Measurements from ENCODE around the gene NEK8.
"Not testable (repeated sequence)": the region's sequence is repeated elsewhere in the genome, so short reads cannot be mapped to it uniquely, and the experiment has no call there.

Gene NEK8

GRCh38 chr17:28774206-28774605, 45.6 kb downstream of the NEK8 start:
- no peak for DNase-seq

- DNase-seq, result no peak
Observed at GRCh38 chr17:28777178-28777577, 48.6 kb downstream of the NEK8 start.

- not testable (repeated sequence) for DNase-seq
Observed at GRCh38 chr17:28779601-28780000, 51.0 kb downstream of the NEK8 start.

GRCh38 chr17:28783161-28783560, 54.6 kb downstream of the NEK8 start:
- no peak for DNase-seq

GRCh38 chr17:28788100-28788499, 59.5 kb downstream of the NEK8 start:
- DNase-seq, result no peak

Data from activated naive CD4-positive, alpha-beta T cell treated with anti-CD3 and anti-CD28 coated beads, Interleukin-2, amount 50 U/mL, for 16 hours (primary cell).